ENCODE measurements around the gene TUBGCP2.

Gene TUBGCP2

DNA sequence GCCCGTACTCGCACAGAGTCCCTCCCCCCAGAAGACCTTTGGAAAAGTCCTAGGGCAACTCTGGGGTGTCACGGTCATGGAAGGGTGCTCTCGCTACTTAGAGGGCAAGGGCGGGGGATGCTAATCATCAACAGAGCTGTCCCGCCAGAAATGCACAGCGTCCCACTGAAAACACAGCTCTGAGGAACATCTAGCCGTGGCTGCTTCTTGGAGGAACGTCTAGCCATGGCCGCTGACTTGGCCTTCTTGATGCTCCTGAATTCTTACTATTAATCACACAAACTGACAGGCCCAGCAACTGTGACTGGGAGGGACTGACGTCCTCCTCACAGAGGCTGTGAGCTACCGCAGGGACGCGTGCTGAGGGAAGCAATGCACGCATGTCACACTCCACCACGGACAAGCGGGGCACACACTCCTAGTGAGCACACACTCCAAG, 1.7 kb downstream of the TUBGCP2 start:
- no peak for DNase-seq

DNA sequence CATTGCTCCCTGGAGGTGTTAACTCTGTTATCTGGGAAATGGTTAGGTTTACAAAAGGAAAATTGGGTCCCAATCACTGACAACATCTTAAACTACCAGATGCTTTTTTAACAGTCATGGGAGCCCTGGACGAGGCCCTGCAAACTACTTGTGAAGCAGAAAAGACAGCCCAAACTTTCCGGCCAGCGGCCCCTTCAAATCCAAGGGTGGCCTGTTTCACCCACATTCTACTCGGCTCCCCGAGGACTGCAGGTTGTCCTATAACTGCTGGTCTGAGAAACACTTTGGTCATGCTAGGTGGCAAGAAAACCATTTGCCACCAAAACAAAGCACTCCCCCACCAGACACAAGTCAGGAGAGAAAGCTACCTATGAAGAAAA, 2.6 kb downstream of the TUBGCP2 start:
- no peak for DNase-seq

DNA sequence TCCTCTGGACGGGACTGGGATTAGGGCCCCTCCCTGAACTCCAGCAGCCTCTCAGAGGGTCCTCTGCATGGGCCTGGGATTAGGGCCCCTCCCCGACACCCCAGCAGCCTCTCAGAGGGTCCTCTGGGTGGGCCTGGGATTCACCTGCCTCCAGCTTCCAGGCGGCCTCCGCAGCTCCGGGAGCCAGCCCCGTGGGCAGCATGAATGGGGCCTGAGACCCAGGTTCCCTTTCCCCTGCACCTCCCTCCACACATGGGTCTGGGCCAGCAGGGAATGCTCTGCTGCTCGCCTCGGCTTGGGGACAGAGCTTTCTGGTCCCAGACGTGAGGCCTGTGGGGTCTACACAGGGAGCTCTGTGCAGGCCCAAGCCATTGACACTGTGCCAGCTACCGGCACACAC, 5.5 kb downstream of the TUBGCP2 start:
- no peak for DNase-seq

DNA sequence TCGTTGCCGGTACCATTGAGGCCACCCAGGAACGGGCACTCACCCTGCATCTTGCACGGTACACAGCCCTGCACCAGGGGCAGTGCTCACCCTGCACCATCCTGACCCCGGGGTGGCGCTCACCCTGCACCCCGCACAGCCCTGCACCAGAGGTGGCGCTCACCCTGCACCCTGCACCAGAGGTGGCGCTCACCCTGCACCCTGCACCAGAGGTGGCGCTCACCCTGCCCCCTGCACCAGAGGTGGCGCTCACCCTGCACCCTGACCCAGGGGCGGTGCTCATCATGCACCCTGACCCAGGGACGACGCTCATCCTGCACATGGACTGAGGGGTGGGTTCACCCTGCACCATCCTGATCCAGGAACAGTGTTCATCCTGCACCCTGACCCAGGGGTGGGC, 6.4 kb downstream of the TUBGCP2 start:
- no peak for DNase-seq

DNA sequence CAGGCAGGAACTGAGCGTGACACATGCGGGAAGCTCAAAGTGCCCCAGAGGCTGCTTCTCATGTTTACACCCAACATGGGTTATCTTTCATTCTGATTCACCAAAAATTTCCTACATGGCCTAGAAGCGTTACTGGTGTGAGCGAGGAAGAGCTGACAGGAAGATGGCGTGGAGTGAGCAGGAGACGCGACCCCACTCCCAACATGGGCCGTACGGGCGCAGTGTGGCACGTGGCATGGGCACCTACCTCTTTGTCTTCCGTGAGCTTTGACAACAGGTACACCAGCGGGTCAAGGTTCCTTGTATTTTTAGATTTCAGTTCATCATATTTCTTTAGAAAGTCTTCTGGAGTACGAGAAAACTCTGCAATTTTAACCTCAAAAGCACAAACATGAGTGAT, 8.9 kb downstream of the TUBGCP2 start:
- DNase-seq, result no peak

DNA sequence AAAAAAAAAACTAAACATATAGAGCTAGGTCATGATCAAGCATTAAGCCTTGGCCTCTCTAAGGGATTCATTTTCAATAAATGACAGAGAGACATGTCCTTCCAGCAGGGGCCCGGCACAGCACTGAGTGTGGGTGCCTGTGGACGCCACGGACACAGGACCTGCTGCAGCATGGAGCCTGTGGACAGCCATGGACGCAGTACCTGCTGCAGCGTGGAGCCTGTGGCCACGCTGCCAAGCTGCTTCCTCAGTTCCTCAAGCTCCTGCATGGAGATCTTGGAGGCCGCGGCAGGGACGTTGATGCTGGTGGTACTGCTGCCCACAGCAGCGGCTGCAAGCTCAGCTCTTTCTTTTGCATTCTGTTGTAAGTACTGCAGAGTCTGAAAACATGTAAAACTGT, 9.4 kb downstream of the TUBGCP2 start:
- no peak for DNase-seq

DNA sequence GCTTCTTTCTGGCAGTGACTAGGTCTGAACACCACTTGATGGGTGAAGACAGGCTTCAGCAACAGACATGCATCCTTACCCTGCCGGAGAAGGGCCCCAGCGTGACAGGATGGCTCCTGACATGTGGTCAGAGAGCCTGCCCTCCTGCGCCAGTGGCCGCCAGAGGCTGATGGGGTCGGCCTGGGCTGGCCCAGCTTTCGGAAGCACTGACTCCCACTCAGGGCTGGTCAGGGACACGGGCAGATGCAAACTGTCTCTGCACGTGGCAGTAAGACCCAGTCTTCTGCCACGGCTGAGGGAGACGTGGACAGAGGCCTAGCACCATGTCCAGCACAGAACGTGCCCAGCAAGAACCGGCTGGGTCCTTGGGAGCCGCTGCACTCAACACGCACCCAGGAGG, 10.2 kb downstream of the TUBGCP2 start:
- no peak for DNase-seq

DNA sequence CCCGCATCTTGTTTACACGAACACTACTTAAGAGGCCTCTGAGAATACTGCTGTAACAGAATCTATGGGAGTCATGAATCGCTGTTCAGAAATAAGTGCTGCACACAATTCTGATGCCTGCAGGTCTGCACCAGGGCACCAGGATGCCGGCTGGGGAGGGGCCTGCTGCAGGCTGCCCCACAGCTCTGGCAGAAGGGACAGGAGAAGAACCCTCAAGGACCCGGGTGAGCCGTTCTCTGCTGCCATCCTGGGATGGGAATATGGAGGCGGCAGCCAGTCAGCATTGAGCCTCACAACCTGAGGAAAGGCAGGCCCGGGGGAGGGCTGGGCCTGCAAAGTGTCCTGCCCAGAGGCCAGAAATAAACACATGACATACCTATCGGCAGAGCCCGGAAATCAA, 11.2 kb downstream of the TUBGCP2 start:
- no peak for DNase-seq

DNA sequence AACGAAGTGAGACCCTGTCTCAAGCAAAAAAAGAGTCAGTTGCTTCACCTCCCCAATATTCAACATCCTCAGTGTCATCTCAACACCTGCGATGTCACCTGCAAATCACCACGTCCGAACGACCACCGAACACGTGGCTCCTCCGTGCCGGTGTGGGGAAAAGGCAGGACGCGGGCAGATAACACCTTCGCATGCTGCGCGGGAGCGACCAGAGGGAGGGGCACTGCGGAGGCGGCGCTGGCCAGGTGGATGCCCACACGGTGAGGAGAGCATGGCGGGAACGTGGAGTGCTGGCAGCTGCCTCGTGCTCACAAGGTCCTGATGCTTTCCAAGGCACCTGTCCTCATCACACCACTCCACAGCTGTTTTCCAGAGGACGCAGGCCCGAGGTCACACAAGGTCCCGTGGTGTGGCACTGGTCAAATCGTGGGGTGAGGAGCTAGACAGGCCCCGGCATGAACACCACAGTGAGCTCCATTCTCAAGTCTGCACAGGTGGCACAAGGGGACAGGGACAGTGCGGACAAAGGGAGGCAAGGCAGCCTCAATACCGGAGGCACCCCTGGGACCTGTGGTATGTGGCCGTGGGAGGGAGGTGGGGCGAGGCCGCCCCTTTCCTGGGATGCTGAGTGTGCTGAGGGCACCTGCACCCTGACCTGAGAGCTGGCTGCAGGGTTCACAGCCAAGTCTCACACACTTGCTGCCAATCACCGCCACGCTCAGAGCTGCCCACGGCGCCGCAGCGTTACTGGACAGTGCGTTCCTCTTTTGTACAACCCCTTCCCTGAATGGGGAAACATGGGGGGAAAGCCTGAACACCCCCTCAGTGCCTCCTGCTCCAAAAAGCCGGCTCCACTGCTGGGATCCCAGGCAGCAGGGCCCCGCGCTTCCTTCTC, 13.0 kb downstream of the TUBGCP2 start:
- DNase-seq, result no peak

DNA sequence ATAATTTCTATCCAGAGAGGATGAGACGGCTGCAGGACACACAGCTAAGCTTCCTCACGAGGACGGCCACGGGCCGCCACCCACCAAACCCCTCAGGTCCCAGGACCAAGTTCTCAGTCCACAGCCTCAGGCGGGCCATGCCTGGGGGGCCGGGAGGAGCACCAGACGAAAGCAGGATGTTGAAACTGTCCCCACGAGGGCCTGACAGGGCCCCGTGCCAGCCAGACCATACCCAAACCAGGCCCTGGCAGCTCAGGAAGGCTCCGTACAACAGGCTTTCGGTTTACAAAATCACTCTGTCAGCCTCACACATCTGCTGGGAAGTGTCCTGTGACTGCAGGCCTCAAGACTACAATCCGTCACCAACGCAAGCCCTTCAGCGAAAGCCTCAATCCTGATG, 14.5 kb downstream of the TUBGCP2 start:
- peak in 2 of 51 donors; percentile 16 to 26 for DNase-seq

DNA sequence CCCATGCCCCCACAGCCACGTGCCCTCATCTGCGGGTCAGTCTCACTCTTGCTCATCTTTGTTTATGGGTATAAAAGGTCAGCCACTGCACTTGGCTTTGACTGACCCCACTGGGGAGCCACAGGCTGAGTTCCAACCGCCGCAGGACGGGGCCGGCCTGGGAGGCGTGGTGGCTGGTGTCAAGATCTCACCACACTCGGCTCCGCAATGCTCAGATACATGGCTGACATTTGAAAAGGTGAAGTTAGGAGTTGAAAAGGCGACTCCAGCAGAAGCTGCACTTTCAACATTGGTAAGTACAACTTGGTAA, 14.9 kb downstream of the TUBGCP2 start:
- DNase-seq, result no peak

DNA sequence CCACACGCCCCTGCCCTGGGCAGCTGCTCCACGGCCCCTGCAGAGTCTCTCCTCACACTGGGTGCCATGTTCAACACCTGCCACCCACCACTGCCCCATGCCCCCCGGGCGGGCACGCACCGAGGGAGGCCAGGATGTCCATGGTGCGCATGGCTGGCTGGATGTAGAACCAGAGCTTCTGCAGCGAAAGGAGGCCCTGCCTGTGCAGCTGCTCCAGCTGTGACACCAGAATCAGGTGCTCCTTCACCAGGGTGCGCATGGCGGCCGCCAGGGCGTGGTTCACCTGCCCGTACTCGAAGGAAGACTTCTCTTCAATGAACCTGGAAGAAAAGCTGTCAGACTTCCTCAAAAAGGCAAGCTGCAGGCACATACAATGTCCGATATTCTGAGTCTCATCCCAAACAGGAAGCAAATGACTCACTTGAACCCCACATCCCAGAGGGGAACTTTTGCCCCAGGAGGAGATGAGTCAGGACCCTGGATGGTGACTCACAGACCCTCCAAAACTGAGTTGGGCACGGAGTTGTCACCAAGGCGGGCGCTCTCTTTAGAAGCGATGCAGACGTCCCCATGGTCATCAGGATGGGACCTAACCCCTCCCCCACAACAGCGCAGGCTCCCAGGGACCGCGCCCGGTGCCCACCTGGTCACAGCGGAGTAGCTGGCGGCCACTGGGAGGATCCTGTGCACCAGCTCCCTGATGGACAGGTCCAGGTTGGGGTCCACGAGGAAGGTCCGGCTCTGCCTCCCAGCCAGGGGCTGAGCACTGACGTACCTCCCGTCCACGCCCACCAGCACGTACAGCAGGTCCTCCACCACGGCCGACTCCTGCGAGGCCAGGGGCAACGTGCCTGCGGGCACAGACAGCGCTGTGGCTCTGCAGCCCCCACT, 15.5 kb downstream of the TUBGCP2 start:
- DNase-seq, result no peak

DNA sequence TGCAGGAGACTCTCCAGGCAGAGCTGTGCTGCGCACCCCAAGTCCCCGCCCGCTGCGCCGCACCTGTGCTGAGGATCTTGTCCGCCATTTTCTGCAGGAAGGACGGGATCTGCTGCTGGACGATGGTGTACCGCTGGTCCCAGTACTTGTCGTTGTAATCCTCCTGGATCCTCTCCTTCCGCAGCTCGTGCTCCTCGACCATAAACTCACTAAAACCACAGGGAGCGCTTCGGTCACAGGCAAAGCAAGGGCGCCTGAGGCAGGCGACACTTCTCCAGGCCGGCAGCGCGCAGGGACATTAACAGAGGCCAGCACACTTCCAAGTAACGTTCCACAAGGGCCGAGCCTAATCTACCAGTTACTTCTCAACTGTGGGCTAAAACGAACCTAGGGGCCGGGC, 18.9 kb downstream of the TUBGCP2 start:
- DNase-seq, result no peak

DNA sequence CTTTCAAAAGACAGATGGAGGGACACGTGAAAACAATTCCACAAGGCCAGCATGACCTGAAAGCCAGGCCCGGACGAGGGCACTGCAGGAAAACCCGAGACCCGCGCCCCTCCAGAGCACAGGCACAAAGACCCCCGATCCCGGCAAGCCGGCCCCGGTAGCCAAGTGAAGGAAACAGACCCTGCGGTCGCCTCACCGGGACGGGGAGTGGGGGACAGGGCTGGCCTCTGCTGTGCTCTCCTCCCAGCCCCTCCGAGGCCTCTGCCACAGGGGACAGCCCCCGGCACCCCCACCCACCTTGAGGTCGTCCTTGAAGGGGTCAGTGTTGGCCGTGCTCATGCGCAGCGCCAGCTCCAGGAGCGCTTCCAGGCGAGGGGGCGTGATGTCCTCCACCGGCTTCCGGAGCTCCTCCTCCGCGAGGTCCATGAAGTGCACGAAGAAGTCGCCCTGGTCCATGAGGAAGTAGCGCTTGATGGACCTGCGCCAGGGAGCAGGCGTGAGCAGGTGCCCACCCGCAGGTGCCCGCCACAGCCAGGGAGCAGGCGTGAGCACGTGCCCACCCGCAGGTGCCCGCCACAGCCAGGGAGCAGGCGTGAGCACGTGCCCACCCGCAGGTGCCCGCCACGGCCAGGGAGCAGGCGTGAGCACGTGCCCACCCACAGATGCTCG, 20.7 kb downstream of the TUBGCP2 start:
- no peak for DNase-seq

DNA sequence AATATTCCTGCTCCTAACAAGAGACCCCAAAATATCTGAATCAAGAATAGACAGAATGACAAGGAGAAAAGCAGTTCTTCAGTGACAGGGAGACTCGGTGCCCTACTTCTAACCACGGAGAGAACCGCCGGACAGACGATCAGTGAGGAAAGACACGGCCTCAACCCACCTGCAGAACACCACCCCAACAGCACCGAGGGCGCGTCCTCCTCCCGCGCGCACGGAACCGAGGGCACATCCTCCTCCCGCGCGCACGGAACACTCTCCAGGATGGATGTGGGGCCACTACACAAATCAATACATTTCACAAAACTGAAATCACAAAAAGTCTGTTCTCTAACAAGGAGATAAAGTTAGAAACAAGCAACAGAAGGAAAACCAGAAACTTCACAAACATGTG, 22.3 kb downstream of the TUBGCP2 start:
- no peak for DNase-seq

DNA sequence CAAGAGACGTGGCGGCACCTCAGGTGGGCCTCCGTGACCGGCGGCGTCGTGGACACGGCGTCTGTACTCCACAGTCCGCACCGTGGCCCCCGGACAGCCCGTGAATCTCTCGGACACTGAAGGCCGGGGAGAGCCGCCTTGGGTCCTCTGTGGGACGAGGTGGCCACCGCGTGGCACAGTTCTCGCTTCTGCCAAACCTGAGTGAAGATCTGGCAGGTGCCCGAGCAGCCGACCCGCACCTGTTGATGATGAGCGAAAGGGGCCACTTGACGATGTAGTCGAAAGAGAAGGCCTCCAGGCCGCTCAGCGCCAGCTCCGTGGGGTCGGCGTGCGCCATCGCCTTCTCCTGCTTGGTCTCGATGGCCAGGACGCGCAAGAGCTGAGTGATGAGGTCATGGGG, 23.5 kb downstream of the TUBGCP2 start:
- no peak for DNase-seq

DNA sequence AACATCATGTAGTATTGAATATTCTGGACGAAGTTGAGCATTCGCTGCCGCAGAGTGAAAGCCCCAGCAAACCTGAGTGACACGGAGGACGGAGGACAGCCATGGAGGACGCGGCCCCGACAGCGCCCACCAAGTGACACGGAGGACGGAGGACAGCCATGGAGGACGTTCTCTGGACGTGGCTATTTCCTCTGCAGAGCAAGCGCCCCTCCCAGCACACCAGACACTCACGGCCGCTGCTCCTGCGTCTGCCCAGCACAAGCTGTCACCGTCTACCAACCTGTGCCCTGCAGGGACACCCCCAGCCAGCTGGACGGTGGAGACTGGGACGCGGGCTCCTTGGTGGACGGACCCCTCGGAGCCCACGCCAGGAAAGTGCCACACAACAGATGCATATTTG, 24.7 kb downstream of the TUBGCP2 start:
- DNase-seq, result no peak

DNA sequence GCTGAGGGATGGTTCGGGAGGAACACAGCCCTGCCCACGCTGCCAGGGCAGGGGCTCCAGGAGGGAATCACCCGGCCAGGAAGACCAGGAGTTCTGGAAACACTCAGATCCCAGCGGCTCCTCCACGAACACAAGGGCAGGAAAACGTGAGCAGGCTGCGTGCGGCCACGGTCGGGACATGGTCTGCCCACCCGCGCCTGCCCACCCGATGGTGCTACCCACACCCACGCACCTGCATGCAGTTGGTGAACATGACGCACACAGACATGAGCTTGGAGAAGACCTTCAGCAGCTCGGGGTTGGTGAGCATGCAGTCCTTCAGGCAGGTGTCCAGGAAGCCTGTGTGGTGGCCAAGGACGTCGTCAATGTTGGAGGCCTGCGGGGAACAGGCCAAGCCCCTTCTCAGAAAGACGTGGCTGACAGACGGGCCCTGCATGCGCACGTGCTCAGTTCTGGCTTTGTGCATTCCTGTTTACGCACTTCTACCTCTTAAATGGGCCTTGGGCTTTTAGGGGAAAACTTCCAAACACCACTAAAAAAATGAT, 25.8 kb downstream of the TUBGCP2 start:
- DNase-seq, result no peak

DNA sequence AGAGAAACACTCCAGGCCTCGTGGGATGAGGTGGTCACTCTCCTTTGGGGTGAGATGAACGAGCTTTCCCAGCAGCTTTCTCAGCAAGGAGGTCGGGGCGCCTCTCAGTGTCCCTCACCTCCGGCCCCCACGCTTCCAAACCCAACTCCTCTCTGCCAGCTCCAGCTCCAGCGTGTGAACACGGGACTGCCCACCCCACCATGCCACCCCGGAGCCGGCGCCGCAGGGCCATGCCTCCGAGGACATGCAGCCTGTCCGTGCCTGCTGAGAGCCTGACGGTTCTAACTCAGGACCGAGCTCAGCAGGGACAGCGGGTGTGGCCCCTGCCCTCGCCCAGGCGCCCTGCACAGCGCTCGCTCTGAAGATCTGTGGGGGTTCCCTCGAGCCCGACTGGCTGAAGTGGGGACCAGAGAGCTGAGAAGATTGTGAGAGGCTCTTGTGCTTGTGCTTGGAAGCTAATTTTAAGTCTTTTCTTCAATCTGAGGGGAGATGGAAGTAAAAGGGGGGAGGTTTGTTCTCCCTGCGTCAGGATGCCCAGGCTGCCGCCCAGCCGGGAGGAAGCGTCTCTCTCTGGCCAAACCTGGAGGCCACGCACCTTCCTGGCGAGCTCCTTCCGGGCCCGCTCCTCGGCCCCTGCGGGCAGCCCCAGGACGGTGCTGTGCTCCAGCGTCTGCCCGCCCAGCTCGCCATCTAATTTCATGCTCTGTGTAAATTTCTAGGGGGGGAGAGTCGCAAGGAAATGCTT, 26.9 kb downstream of the TUBGCP2 start:
- DNase-seq, result no peak

DNA sequence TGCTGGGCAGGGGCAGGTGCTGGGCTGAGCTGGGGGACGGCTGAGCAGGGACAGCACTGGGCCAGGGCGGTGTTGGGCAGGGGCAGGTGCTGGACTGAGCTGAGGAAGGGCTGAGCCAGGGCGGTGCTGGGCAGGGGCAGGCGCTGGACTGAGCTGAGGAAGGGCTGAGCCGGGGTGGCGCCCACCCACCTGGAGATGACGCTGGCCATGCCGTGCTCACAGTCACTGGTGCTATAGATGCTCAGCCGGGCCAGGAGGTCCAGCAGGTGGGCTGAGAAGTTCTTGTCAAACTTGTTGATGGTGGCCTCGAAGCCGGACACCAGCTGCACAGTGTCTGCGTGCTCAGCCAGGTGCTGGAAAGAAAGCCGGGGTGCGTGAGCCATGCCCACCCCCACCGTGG, 27.6 kb downstream of the TUBGCP2 start:
- DNase-seq, result no peak

DNA sequence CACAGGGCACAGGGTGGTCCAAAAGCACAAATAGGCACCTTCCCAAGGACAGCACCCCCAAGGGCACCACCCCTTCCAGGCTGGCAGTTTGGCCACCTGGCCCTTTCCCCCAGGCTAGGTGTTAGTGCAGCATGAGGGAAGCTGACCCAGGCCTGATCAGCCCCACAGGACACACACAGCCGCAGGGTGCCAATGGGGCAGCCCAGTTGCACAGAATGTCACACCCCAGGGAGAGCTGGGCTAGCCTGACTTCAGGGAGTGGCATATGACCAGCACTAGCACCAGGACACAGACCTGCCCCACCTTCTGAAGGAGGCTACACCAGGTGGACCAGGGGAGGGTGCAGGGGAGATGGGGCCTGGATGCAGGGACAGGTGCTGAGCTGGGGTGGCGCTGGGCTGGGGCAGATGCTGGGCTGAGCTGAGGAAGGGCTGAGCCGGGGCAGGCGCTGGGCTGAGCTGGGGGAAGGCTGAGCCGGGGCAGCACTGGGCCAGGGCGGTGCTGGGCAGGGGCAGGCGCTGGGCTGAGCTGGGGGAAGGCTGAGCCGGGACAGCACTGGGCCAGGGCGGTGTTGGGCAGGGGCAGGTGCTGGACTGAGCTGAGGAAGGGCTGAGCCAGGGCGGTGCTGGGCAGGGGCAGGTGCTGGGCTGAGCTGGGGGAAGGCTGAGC, 28.1 kb downstream of the TUBGCP2 start:
- DNase-seq, result no peak

Measured in hypothalamus (tissue), 51 donors.